WERI-Rb-1 (cell line): ENCODE data around the gene COL4A6.

Experiments used
- DNase-seq: peaks from one replicate; pipeline ENCODE4 v3.0.0-alpha.2; 2020
- H3K27ac ChIP-seq: fragments of 250-450 bp; sonication (Bioruptor Pico); 2 replicates; pipeline ENCODE4 v1.5.1; 2020; ENCODE audit warnings: mild to moderate bottlenecking, moderate library complexity
- H3K27me3 ChIP-seq: fragments of 250-450 bp; sonication (Bioruptor Pico); 2 replicates; pipeline ENCODE4 v1.5.1; 2021; ENCODE audit warnings: mild to moderate bottlenecking, low read depth, moderate library complexity; ENCODE audit not compliant: insufficient read depth, severe bottlenecking
- H3K36me3 ChIP-seq: fragments of 250-450 bp; sonication (Bioruptor Pico); 2 replicates; pipeline ENCODE4 v1.5.1; 2020; ENCODE audit warnings: mild to moderate bottlenecking, moderate library complexity
- H3K4me3 ChIP-seq: 2 replicates; pipeline ENCODE4 v1.5.1; 2011; ENCODE audit warnings: low read depth, mild to moderate bottlenecking, control low read depth, low read length
- H3K9me3 ChIP-seq: fragments of 250-450 bp; sonication (Bioruptor Pico); 2 replicates; pipeline ENCODE4 v1.5.1; 2021; ENCODE audit warnings: mild to moderate bottlenecking, moderate library complexity; ENCODE audit not compliant: severe bottlenecking
- CTCF ChIP-seq: IDR thresholded peaks from 2 replicates; pipeline ENCODE4 v1.5.1; 2011; ENCODE audit warnings: low read depth, mild to moderate bottlenecking, control low read depth, inconsistent platforms, low read length

COL4A6 gene

GRCh38 chrX:108285356-108285755 lies 152.9 kb downstream of the COL4A6 start:
- peaks cover 30% of the 10 kb centered on the region for H3K27me3 ChIP-seq
- no peak for TF ChIP-seq CTCF
- DNase-seq, result no peak

GRCh38 chrX:108275732-108276131 lies 162.5 kb downstream of the COL4A6 start:
- Histone ChIP-seq H3K27me3 (peaks cover 18% of the 10 kb centered on the region), H3K36me3 (no peaks in the 10 kb centered on the region)
- no peak for DNase-seq

More at GRCh38 chrX:108285356-108285755, 152.9 kb downstream of the COL4A6 start:
- no peaks in the 10 kb centered on the region for H3K36me3 ChIP-seq
- H3K27ac ChIP-seq, result no peak overlapping the region
- no peak overlapping the region for H3K4me3 ChIP-seq
- no peaks in the 10 kb centered on the region for H3K9me3 ChIP-seq

GRCh38 chrX:108271397-108271787 lies 166.8 kb downstream of the COL4A6 start:
- Histone ChIP-seq H3K36me3 (no peaks in the 10 kb centered on the region), H3K27ac (no peak overlapping the region), H3K4me3 (no peak overlapping the region), H3K27me3 (peaks cover 19% of the 10 kb centered on the region), H3K9me3 (peaks cover 4% of the 10 kb centered on the region)
- no peak for TF ChIP-seq CTCF
- DNase-seq, result no peak

More at GRCh38 chrX:108275732-108276131, 162.5 kb downstream of the COL4A6 start:
- Histone ChIP-seq H3K9me3 (no peaks in the 10 kb centered on the region), H3K4me3 (no peak overlapping the region), H3K27ac (no peak overlapping the region)
- TF ChIP-seq CTCF, result no peak

- TF ChIP-seq CTCF, result no peak
- no peak for DNase-seq
- Histone ChIP-seq H3K36me3 (no peaks in the 10 kb centered on the region), H3K27me3 (peaks cover 16% of the 10 kb centered on the region), H3K27ac (no peak overlapping the region), H3K9me3 (peaks cover 4% of the 10 kb centered on the region), H3K4me3 (no peak overlapping the region)
Observed at GRCh38 chrX:108270739-108271396, 167.4 kb downstream of the COL4A6 start.

GRCh38 chrX:108270280-108270679 lies 167.9 kb downstream of the COL4A6 start:
- H3K27ac ChIP-seq, result no peak overlapping the region
- peaks cover 16% of the 10 kb centered on the region for H3K27me3 ChIP-seq
- H3K9me3 ChIP-seq, result peaks cover 4% of the 10 kb centered on the region
- no peak for TF ChIP-seq CTCF
- DNase-seq, result no peak
- H3K36me3 ChIP-seq, result no peaks in the 10 kb centered on the region
- H3K4me3 ChIP-seq, result no peak overlapping the region

GRCh38 chrX:108268434-108269080 lies 169.7 kb downstream of the COL4A6 start:
- Histone ChIP-seq H3K9me3 (peaks cover 4% of the 10 kb centered on the region), H3K36me3 (no peaks in the 10 kb centered on the region), H3K27ac (no peak overlapping the region), H3K4me3 (no peak overlapping the region), H3K27me3 (peaks cover 16% of the 10 kb centered on the region)
- no peak for TF ChIP-seq CTCF
- no peak for DNase-seq
